Measurements from ENCODE around the gene BICDL1. TPM values are rescaled to one million over a fixed set of nuclear protein-coding genes. Genes with fewer than 3 reads are reported as not detected.

BICDL1 gene
- total RNA-seq, 2 donors from 2014 or later: 5.9 to 6.2 TPM

GRCh38 chr12:120093592-120094355 lies 104.7 kb downstream of the BICDL1 start:
- Histone ChIP-seq H3K4me1 (no peaks in the 10 kb centered on the region), H3K4me3 (no peak overlapping the region), H3K9me3 (no peaks in the 10 kb centered on the region), H3K27me3 (no peaks in the 10 kb centered on the region), H3K36me3 (replicated peaks in 1 of 2; ENCODE audit: insufficient read depth in 1 of 2, low read depth in 2 of 2) (peaks cover 0 to 16% of the 10 kb centered on the region in 2 donors), H3K27ac (no peak overlapping the region)
- no peak for ATAC-seq
- intact Hi-C loops (cut with DNase I): no loop called here
- WGBS, 2 donors: 66 to 84% methylated on average over 12 to 16 of the region's 17 CpGs
- TF ChIP-seq CTCF (IDR thresholded peaks at IDR 0.05) (no peak), POLR2A (IDR thresholded peaks at IDR 0.05) (no peak)
- peak in 1 of 4 donors; percentile 25 for DNase-seq

- Histone ChIP-seq H3K4me3 (no peak overlapping the region), H3K36me3 (replicated peaks in 1 of 2; ENCODE audit: insufficient read depth in 1 of 2, low read depth in 2 of 2) (peaks cover 0 to 18% of the 10 kb centered on the region in 2 donors), H3K9me3 (no peaks in the 10 kb centered on the region), H3K27me3 (no peaks in the 10 kb centered on the region), H3K27ac (no peak overlapping the region), H3K4me1 (no peaks in the 10 kb centered on the region)
- ATAC-seq (no peak), DNase-seq (no peak)
- TF ChIP-seq POLR2A (IDR thresholded peaks at IDR 0.05) (no peak), CTCF (IDR thresholded peaks at IDR 0.05) (no peak)
- 65 to 81% methylated on average over 3 to 9 of the region's 9 CpGs for WGBS, 2 donors
- intact Hi-C loops (cut with DNase I): no loop called here
Measured at GRCh38 chr12:120094485-120094884, 105.4 kb downstream of the BICDL1 start.

GRCh38 chr12:120095331-120095730 lies 106.3 kb downstream of the BICDL1 start:
- H3K4me1 ChIP-seq: no peaks in the 10 kb centered on the region
- ATAC-seq (no peak), DNase-seq (no peak)

GRCh38 chr12:120095736-120096135 lies 106.7 kb downstream of the BICDL1 start:
- peaks cover 0 to 18% of the 10 kb centered on the region in 2 donors for H3K36me3 ChIP-seq (replicated peaks in 1 of 2; ENCODE audit: insufficient read depth in 1 of 2, low read depth in 2 of 2)
- intact Hi-C loops (cut with DNase I): no loop called here

More at GRCh38 chr12:120095331-120095730, 106.3 kb downstream of the BICDL1 start:
- 94% methylated on average over 13 of the region's 13 CpGs; no CpG with 5 or more reads in 1 of the 2 donors for WGBS, 2 donors
- no peaks in the 10 kb centered on the region for H3K9me3 ChIP-seq
- intact Hi-C loops (cut with DNase I): no loop called here
- H3K36me3 ChIP-seq (replicated peaks in 1 of 2; ENCODE audit: insufficient read depth in 1 of 2, low read depth in 2 of 2): peaks cover 0 to 18% of the 10 kb centered on the region in 2 donors
- no peak overlapping the region for H3K4me3 ChIP-seq
- H3K27ac ChIP-seq: no peak overlapping the region
- TF ChIP-seq POLR2A (IDR thresholded peaks at IDR 0.05): no peak
- TF ChIP-seq CTCF (IDR thresholded peaks at IDR 0.05): no peak
- H3K27me3 ChIP-seq: no peaks in the 10 kb centered on the region

More at GRCh38 chr12:120095736-120096135, 106.7 kb downstream of the BICDL1 start:
- no peaks in the 10 kb centered on the region for H3K27me3 ChIP-seq
- no peak overlapping the region for H3K4me3 ChIP-seq
- 85 to 88% methylated on average over 2 to 8 of the region's 8 CpGs for WGBS, 2 donors
- H3K4me1 ChIP-seq: peaks cover 2% of the 10 kb centered on the region
- H3K9me3 ChIP-seq: no peaks in the 10 kb centered on the region
- TF ChIP-seq POLR2A (IDR thresholded peaks at IDR 0.05): no peak
- TF ChIP-seq CTCF (IDR thresholded peaks at IDR 0.05): no peak
- ATAC-seq: no peak
- no peak for DNase-seq
- no peak overlapping the region for H3K27ac ChIP-seq
